ACC112 (cell line): ENCODE measurements around the gene DESI2.
A peak's percentile ranks its signal among the peaks of the same experiment; 100 is the strongest.

Source experiments
- H2AFZ ChIP-seq: fragments of 200-600 bp; sonication (generic); one replicate; pipeline ENCODE4 v1.6.0; 2017; ENCODE audit warnings: antibody characterized with exemption, low read length; ENCODE audit not compliant: unreplicated experiment
- H3K27ac ChIP-seq: fragments of 200-600 bp; sonication (generic); 2 replicates; pipeline ENCODE4 v1.5.1; 2014; ENCODE audit warnings: low read depth, mild to moderate bottlenecking, antibody characterized with exemption, low read length, moderate library complexity
- H3K27me3 ChIP-seq: fragments of 200-600 bp; sonication (generic); 2 replicates; pipeline ENCODE4 v1.6.1; 2014; ENCODE audit warnings: mild to moderate bottlenecking, antibody characterized with exemption, low read length, moderate library complexity, mixed read lengths; ENCODE audit not compliant: insufficient read depth
- H3K36me3 ChIP-seq: fragments of 200-600 bp; sonication (generic); 2 replicates; pipeline ENCODE4 v1.6.1; 2016; ENCODE audit warnings: mild to moderate bottlenecking, antibody characterized with exemption, low read length, moderate library complexity, mixed read lengths; ENCODE audit not compliant: insufficient read depth
- H3K4me1 ChIP-seq: fragments of 200-600 bp; sonication (generic); one replicate; pipeline ENCODE4 v1.6.1; 2016; ENCODE audit warnings: low read length, mixed read lengths; ENCODE audit not compliant: insufficient read depth, unreplicated experiment, control insufficient read depth
- H3K4me3 ChIP-seq: fragments of 200-600 bp; sonication (generic); 2 replicates; pipeline ENCODE4 v1.5.1; 2014; ENCODE audit warnings: mild to moderate bottlenecking, low read depth, low read length
- H3K79me2 ChIP-seq: fragments of 200-600 bp; sonication (generic); one replicate; pipeline ENCODE4 v1.6.0; 2016; ENCODE audit warnings: low read length; ENCODE audit not compliant: control insufficient read depth, unreplicated experiment, insufficient read depth

Gene DESI2

GRCh38 chr1:244652623-244653438 is at the start of gene DESI2:
Gene DESI2 (plus strand): TSS chr1:244653126. CDS start chr1:244653314, 188 bp downstream.
- H3K36me3 ChIP-seq: peaks cover 13% of the 10 kb centered on the region; the same call in 1 of the 2 replicates
- H3K4me3 ChIP-seq: peak within 1 kb of the TSS; percentile 98
- peaks cover 19% of the 10 kb centered on the region for H3K4me1 ChIP-seq
- peak within 1 kb of the TSS; percentile 76 for H3K27ac ChIP-seq
- no peaks in the 10 kb centered on the region for H3K27me3 ChIP-seq
- peak within 1 kb of the TSS; percentile 99 for H2AFZ ChIP-seq
- H3K79me2 ChIP-seq: peaks cover 45% of the 10 kb centered on the region

- no peak overlapping the region for H3K4me3 ChIP-seq
Measured at GRCh38 chr1:244603498-244603897, 49.4 kb upstream of the DESI2 start.

GRCh38 chr1:244605835-244606370 is 47.0 kb upstream of the DESI2 start:
- H2AFZ ChIP-seq: no peak overlapping the region
- H3K27me3 ChIP-seq: no peaks in the 10 kb centered on the region
- no peaks in the 10 kb centered on the region for H3K79me2 ChIP-seq
- no peak overlapping the region for H3K4me3 ChIP-seq
- H3K27ac ChIP-seq: no peak overlapping the region
- H3K36me3 ChIP-seq: no peaks in the 10 kb centered on the region
- no peaks in the 10 kb centered on the region for H3K4me1 ChIP-seq

More at GRCh38 chr1:244603498-244603897, 49.4 kb upstream of the DESI2 start:
- H2AFZ ChIP-seq: no peak overlapping the region
- no peak overlapping the region for H3K27ac ChIP-seq
- peaks cover 12% of the 10 kb centered on the region for H3K4me1 ChIP-seq
- H3K79me2 ChIP-seq: no peaks in the 10 kb centered on the region
- H3K36me3 ChIP-seq: no peaks in the 10 kb centered on the region
- no peaks in the 10 kb centered on the region for H3K27me3 ChIP-seq

- H3K27me3 ChIP-seq: no peaks in the 10 kb centered on the region
- H2AFZ ChIP-seq: no peak overlapping the region
- H3K27ac ChIP-seq: no peak overlapping the region
- no peak overlapping the region for H3K4me3 ChIP-seq
- H3K36me3 ChIP-seq: no peaks in the 10 kb centered on the region
- no peaks in the 10 kb centered on the region for H3K4me1 ChIP-seq
- no peaks in the 10 kb centered on the region for H3K79me2 ChIP-seq
Measured at GRCh38 chr1:244614113-244614836, 38.7 kb upstream of the DESI2 start.

- Histone ChIP-seq H3K4me1 (no peaks in the 10 kb centered on the region), H3K27me3 (no peaks in the 10 kb centered on the region), H3K36me3 (no peaks in the 10 kb centered on the region), H3K79me2 (no peaks in the 10 kb centered on the region), H3K27ac (no peak overlapping the region), H2AFZ (no peak overlapping the region), H3K4me3 (no peak overlapping the region)
Measured at GRCh38 chr1:244614879-244615278, 38.0 kb upstream of the DESI2 start.

GRCh38 chr1:244615301-244615700 is 37.6 kb upstream of the DESI2 start:
- H3K36me3 ChIP-seq: no peaks in the 10 kb centered on the region
- H2AFZ ChIP-seq: no peak overlapping the region
- H3K4me1 ChIP-seq: no peaks in the 10 kb centered on the region
- H3K79me2 ChIP-seq: no peaks in the 10 kb centered on the region
- H3K27me3 ChIP-seq: no peaks in the 10 kb centered on the region
- no peak overlapping the region for H3K27ac ChIP-seq
- no peak overlapping the region for H3K4me3 ChIP-seq

GRCh38 chr1:244626709-244627108 is 26.2 kb upstream of the DESI2 start:
- Histone ChIP-seq H3K79me2 (no peaks in the 10 kb centered on the region), H3K4me1 (no peaks in the 10 kb centered on the region), H3K27ac (no peak overlapping the region), H3K27me3 (no peaks in the 10 kb centered on the region), H3K36me3 (no peaks in the 10 kb centered on the region), H3K4me3 (no peak overlapping the region), H2AFZ (no peak overlapping the region)

GRCh38 chr1:244628789-244629188 is 24.1 kb upstream of the DESI2 start:
- H3K4me1 ChIP-seq: no peaks in the 10 kb centered on the region
- H3K27ac ChIP-seq: no peak overlapping the region
- no peaks in the 10 kb centered on the region for H3K36me3 ChIP-seq
- H3K4me3 ChIP-seq: no peak overlapping the region
- no peaks in the 10 kb centered on the region for H3K27me3 ChIP-seq
- no peaks in the 10 kb centered on the region for H3K79me2 ChIP-seq
- no peak overlapping the region for H2AFZ ChIP-seq

GRCh38 chr1:244633140-244633539 is 19.8 kb upstream of the DESI2 start:
- Histone ChIP-seq H3K27me3 (peaks cover 4% of the 10 kb centered on the region), H2AFZ (no peak overlapping the region), H3K36me3 (no peaks in the 10 kb centered on the region), H3K27ac (no peak overlapping the region), H3K4me1 (no peaks in the 10 kb centered on the region), H3K79me2 (no peaks in the 10 kb centered on the region), H3K4me3 (no peak overlapping the region)

- Histone ChIP-seq H3K79me2 (no peaks in the 10 kb centered on the region), H3K27ac (no peak overlapping the region), H3K4me3 (no peak overlapping the region), H3K27me3 (peaks cover 13% of the 10 kb centered on the region), H3K36me3 (no peaks in the 10 kb centered on the region), H3K4me1 (no peaks in the 10 kb centered on the region), H2AFZ (no peak overlapping the region)
Measured at GRCh38 chr1:244634546-244634945, 18.4 kb upstream of the DESI2 start.
